GM23248 (cell line): ENCODE data around the gene PDYN.

Experiments used
- EZH2 ChIP-seq: fragments of 200-600 bp; sonication (generic); IDR thresholded peaks from 2 replicates; pipeline ENCODE4 v1.6.1; 2018; ENCODE audit warnings: antibody characterized with exemption, mild to moderate bottlenecking; ENCODE audit not compliant: insufficient read depth, poor library complexity, severe bottlenecking
- EZH2phosphoT487 ChIP-seq: fragments of 200-600 bp; sonication (generic); IDR thresholded peaks from 2 replicates; pipeline ENCODE4 v1.6.1; 2018; ENCODE audit warnings: antibody characterized with exemption, moderate library complexity, mild to moderate bottlenecking, low read depth; ENCODE audit not compliant: insufficient read depth

DNA sequence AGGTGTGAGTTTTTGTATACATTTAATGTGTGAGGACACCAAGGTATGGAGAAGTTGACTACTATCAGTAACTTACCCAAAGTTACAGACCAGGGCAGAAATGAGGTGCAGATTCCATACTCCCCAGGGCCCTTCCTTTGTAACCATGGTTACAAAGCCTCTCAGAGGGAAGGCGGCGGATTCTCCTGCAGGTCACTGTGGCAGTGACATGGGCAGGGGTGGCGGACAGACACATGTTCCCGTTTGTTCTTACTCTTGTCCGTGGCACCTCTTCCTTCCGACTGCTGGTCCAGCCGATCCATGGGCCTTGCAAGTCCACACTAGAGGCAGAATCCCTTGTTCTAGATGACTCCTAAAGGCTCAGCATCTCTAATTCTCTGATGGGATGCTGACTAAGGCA, 43.0 kb downstream of the PDYN start:
- no peak for TF ChIP-seq EZH2
- TF ChIP-seq EZH2phosphoT487 = no peak
